Activated CD4-positive, alpha-beta T cell treated with anti-CD3 and anti-CD28 coated beads, Interleukin-2, amount 10 ng/mL, durations not matched to agents 7 days and 5 days (primary cell): ENCODE results near the gene ELOB. TPM values are rescaled to one million over a fixed set of nuclear protein-coding genes. Genes with fewer than 3 reads are reported as not detected.
A peak's percentile ranks its signal among the peaks of the same experiment; 100 is the strongest.

Experiments
- CTCF ChIA-PET: fragments of 350-600 bp; sonication (Branson Sonifier 250); formaldehyde crosslinking; loops from one replicate; lab custom pipeline; 2021; ENCODE audit warnings: antibody characterized with exemption; lab: Charles Lee
- POLR2A ChIA-PET: fragments of 350-600 bp; sonication (Branson Sonifier 250); formaldehyde crosslinking; loops from one replicate; lab custom pipeline; 2021; ENCODE audit warnings: antibody characterized with exemption; lab: Charles Lee
- DNase-seq: peaks from one replicate; pipeline ENCODE4 v3.0.0-alpha.2; 2020
- H3K27ac Mint-ChIP-seq: one replicate; pipeline ENCODE4 v1.8.0; 2021; ENCODE audit warnings: mild to moderate bottlenecking, moderate library complexity, mixed read lengths
- H3K27me3 Mint-ChIP-seq: one replicate; pipeline ENCODE4 v1.8.0; 2021; ENCODE audit warnings: mixed read lengths
- H3K36me3 Mint-ChIP-seq: one replicate; pipeline ENCODE4 v1.8.0; 2021; ENCODE audit warnings: low read depth, mixed read lengths
- H3K4me1 Mint-ChIP-seq: one replicate; pipeline ENCODE4 v1.8.0; 2021; ENCODE audit warnings: mixed read lengths
- H3K4me3 Mint-ChIP-seq: one replicate; pipeline ENCODE4 v1.8.0; 2021; ENCODE audit warnings: mild to moderate bottlenecking, moderate library complexity, mixed read lengths
- H3K9me3 Mint-ChIP-seq: one replicate; pipeline ENCODE4 v1.8.0; 2021; ENCODE audit warnings: mixed read lengths
- total RNA-seq, 2 experiments: library from RNA; stranded (reverse); gene quantifications; one replicate each; pipeline ENCODE4 v1.2.3, GENCODE V29; 2021

Gene ELOB
- total RNA-seq, 2 experiments from 2014 or later: 224 to 249 TPM

DNA sequence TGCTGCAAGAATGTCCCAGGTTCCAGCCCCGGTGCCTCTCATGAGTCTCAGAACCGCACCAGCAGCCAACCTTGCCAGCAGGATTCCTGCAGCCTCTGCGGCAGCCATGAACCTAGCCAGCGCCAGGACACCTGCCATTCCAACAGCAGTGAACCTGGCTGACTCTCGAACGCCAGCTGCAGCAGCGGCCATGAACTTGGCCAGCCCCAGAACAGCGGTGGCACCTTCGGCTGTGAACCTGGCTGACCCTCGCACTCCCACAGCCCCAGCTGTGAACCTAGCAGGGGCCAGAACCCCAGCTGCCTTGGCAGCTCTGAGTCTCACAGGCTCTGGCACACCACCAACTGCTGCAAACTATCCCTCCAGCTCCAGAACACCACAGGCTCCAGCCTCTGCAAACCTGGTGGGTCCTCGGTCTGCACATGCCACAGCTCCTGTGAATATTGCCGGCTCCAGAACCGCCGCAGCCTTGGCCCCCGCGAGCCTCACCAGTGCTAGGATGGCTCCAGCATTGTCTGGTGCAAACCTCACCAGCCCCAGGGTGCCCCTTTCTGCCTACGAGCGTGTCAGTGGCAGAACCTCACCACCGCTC is 9.8 kb downstream of the ELOB start:
- no peaks in the 10 kb centered on the region for H3K9me3 Mint-ChIP-seq
- no peak overlapping the region for H3K4me3 Mint-ChIP-seq
- peaks cover 88% of the 10 kb centered on the region for H3K36me3 Mint-ChIP-seq
- DNase-seq: no peak
- ChIA-PET CTCF (interaction anchor here (1.0 kb wide), 1 partner anchor 101 kb away, joined by 4 read pairs; no protein-coding TSS in a partner anchor), POLR2A (no interaction called here)
- no peak overlapping the region for H3K27ac Mint-ChIP-seq
- peaks cover 3% of the 10 kb centered on the region for H3K4me1 Mint-ChIP-seq
- H3K27me3 Mint-ChIP-seq: no peaks in the 10 kb centered on the region

DNA sequence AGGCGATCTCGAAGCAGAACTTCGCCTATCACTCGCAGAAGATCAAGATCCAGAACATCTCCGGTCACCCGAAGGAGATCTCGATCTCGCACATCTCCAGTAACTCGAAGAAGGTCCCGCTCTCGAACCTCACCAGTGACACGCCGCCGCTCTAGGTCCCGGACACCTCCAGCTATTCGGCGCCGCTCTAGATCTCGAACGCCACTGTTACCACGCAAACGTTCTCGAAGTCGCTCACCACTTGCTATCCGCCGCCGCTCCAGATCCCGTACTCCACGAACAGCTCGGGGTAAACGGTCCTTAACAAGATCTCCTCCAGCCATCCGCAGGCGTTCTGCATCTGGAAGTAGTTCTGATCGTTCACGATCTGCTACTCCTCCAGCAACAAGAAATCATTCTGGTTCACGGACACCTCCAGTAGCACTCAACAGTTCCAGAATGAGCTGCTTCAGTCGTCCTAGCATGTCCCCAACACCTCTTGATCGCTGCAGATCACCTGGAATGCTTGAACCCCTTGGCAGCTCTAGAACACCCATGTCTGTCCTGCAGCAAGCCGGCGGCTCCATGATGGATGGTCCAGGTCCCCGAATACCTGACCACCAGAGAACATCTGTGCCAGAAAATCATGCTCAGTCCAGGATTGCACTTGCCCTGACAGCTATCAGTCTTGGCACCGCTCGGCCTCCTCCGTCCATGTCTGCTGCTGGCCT is 10.5 kb downstream of the ELOB start:
- H3K27me3 Mint-ChIP-seq: no peaks in the 10 kb centered on the region
- H3K27ac Mint-ChIP-seq: no peak overlapping the region
- DNase-seq: no peak
- H3K4me3 Mint-ChIP-seq: no peak overlapping the region
- no peaks in the 10 kb centered on the region for H3K9me3 Mint-ChIP-seq
- peaks cover 90% of the 10 kb centered on the region for H3K36me3 Mint-ChIP-seq
- ChIA-PET CTCF (no interaction called here), POLR2A (no interaction called here)
- H3K4me1 Mint-ChIP-seq: peaks cover 1% of the 10 kb centered on the region

DNA sequence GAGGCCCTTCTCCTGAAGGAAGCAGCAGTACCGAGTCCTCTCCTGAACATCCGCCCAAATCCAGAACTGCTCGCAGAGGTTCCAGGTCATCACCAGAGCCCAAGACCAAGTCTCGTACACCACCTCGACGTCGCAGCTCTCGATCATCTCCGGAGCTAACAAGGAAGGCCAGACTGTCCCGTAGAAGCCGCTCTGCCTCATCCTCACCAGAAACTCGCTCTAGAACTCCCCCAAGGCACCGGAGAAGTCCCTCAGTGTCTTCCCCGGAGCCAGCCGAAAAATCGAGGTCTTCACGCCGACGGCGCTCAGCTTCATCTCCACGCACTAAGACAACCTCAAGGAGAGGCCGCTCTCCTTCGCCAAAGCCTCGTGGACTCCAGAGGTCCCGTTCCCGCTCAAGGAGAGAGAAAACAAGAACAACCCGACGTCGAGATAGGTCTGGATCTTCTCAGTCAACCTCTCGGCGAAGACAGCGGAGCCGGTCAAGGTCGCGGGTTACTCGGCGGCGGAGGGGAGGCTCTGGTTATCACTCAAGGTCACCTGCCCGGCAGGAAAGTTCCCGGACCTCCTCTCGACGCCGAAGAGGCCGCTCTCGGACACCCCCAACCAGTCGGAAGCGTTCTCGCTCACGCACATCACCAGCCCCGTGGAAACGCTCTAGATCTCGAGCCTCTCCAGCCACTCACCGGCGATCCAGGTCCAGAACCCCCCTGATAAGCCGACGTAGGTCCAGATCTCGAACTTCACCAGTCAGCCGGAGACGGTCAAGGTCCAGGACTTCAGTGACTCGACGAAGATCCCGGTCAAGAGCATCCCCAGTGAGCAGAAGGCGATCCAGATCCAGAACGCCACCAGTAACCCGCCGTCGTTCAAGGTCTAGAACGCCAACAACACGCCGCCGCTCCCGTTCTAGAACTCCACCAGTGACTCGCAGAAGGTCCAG is 11.3 kb downstream of the ELOB start:
- ChIA-PET CTCF (no interaction called here), POLR2A (no interaction called here)
- Mint-ChIP-seq H3K36me3 (peaks cover 90% of the 10 kb centered on the region), H3K4me3 (no peak overlapping the region), H3K27ac (no peak overlapping the region), H3K9me3 (no peaks in the 10 kb centered on the region), H3K4me1 (peaks cover 2% of the 10 kb centered on the region), H3K27me3 (no peaks in the 10 kb centered on the region)
- DNase-seq: no peak

DNA sequence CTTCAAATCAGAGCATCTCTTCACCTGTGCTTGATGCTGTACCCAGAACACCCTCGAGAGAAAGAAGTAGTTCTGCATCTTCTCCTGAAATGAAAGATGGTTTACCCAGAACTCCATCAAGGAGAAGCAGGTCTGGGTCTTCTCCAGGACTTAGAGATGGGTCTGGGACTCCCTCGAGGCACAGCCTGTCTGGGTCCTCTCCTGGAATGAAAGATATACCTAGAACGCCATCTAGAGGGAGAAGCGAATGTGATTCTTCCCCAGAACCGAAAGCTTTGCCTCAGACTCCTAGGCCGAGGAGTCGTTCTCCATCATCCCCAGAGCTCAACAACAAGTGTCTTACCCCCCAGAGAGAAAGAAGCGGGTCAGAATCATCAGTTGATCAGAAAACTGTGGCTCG is 12.4 kb downstream of the ELOB start:
- Mint-ChIP-seq H3K4me1 (peaks cover 4% of the 10 kb centered on the region), H3K27ac (no peak overlapping the region), H3K36me3 (peaks cover 90% of the 10 kb centered on the region), H3K27me3 (no peaks in the 10 kb centered on the region), H3K4me3 (no peak overlapping the region), H3K9me3 (no peaks in the 10 kb centered on the region)
- ChIA-PET CTCF (no interaction called here), POLR2A (interaction anchor here (0.6 kb wide), 1 partner anchor 19 kb away, joined by 3 read pairs; no protein-coding TSS in a partner anchor)
- DNase-seq: no peak

DNA sequence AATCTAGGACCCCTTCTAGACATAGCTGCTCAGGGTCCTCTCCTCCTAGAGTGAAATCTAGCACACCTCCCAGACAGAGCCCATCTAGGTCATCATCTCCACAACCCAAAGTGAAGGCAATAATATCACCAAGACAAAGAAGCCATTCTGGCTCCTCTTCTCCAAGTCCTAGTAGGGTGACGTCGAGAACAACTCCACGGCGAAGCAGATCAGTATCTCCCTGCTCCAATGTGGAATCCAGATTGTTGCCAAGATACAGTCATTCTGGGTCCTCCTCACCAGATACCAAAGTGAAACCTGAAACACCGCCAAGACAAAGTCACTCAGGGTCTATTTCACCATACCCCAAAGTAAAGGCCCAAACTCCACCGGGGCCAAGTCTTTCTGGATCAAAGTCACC is 13.9 kb downstream of the ELOB start:
- peaks cover 93% of the 10 kb centered on the region for H3K36me3 Mint-ChIP-seq
- no peak for DNase-seq
- CTCF ChIA-PET: no interaction called here
- H3K27ac Mint-ChIP-seq: no peak overlapping the region
- H3K4me1 Mint-ChIP-seq: peaks cover 7% of the 10 kb centered on the region
- H3K4me3 Mint-ChIP-seq: no peak overlapping the region
- H3K27me3 Mint-ChIP-seq: no peaks in the 10 kb centered on the region
- POLR2A ChIA-PET: no interaction called here
- H3K9me3 Mint-ChIP-seq: no peaks in the 10 kb centered on the region

DNA sequence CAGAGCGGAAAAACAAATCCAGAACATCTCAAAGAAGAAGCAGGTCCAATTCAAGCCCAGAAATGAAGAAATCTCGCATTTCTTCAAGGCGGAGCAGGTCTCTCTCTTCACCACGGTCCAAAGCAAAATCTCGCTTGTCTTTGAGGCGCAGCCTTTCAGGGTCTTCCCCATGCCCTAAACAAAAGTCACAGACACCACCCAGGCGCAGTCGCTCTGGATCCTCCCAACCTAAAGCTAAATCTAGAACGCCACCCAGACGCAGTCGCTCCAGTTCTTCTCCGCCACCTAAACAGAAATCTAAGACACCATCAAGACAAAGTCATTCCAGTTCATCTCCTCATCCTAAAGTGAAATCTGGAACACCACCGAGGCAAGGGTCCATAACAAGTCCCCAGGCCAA is 14.4 kb downstream of the ELOB start:
- Mint-ChIP-seq H3K36me3 (peaks cover 93% of the 10 kb centered on the region), H3K4me1 (peaks cover 10% of the 10 kb centered on the region), H3K27me3 (no peaks in the 10 kb centered on the region), H3K27ac (no peak overlapping the region), H3K4me3 (no peak overlapping the region), H3K9me3 (no peaks in the 10 kb centered on the region)
- no peak for DNase-seq
- ChIA-PET POLR2A (no interaction called here), CTCF (no interaction called here)

DNA sequence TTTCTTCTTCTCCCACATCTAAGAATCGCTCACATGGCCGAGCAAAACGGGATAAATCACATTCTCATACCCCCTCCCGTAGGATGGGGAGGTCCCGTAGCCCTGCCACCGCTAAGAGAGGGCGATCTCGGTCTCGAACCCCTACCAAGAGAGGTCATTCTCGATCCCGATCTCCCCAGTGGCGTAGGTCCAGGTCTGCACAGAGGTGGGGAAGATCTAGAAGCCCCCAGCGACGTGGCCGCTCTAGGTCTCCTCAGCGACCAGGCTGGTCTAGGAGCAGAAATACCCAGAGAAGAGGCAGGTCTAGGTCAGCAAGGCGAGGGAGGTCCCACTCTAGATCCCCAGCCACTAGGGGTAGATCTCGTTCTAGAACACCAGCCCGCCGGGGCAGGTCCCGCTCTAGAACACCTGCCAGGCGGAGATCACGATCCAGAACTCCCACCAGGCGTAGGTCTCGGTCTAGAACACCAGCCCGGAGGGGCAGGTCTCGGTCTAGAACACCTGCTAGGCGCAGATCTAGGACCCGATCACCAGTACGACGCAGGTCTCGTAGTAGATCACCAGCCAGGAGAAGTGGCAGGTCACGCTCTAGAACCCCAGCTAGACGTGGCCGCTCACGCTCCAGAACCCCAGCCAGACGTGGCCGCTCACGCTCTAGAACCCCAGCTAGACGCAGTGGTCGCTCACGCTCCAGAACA is 15.0 kb downstream of the ELOB start:
- H3K27me3 Mint-ChIP-seq: no peaks in the 10 kb centered on the region
- CTCF ChIA-PET: no interaction called here
- H3K4me1 Mint-ChIP-seq: peaks cover 14% of the 10 kb centered on the region
- H3K4me3 Mint-ChIP-seq: no peak overlapping the region
- POLR2A ChIA-PET: no interaction called here
- no peak for DNase-seq
- peaks cover 97% of the 10 kb centered on the region for H3K36me3 Mint-ChIP-seq
- H3K9me3 Mint-ChIP-seq: no peaks in the 10 kb centered on the region
- H3K27ac Mint-ChIP-seq: no peak overlapping the region

DNA sequence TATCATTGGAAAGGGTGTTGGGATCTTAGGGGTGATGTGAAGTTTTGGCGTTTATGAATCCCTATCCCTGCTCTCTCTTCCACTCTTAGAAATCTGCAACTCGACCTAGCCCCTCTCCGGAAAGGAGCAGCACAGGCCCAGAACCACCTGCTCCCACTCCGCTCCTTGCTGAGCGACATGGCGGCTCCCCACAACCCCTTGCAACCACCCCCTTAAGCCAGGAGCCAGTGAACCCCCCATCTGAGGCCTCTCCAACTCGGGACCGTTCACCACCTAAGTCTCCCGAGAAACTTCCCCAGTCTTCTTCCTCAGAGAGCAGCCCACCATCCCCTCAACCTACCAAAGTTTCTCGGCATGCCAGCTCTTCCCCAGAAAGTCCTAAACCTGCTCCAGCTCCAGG is 15.6 kb downstream of the ELOB start:
- no peak overlapping the region for H3K4me3 Mint-ChIP-seq
- H3K27me3 Mint-ChIP-seq: no peaks in the 10 kb centered on the region
- ChIA-PET POLR2A (no interaction called here), CTCF (no interaction called here)
- DNase-seq: no peak
- H3K27ac Mint-ChIP-seq: no peak overlapping the region
- peaks cover 97% of the 10 kb centered on the region for H3K36me3 Mint-ChIP-seq
- no peaks in the 10 kb centered on the region for H3K9me3 Mint-ChIP-seq
- H3K4me1 Mint-ChIP-seq: peaks cover 19% of the 10 kb centered on the region

DNA sequence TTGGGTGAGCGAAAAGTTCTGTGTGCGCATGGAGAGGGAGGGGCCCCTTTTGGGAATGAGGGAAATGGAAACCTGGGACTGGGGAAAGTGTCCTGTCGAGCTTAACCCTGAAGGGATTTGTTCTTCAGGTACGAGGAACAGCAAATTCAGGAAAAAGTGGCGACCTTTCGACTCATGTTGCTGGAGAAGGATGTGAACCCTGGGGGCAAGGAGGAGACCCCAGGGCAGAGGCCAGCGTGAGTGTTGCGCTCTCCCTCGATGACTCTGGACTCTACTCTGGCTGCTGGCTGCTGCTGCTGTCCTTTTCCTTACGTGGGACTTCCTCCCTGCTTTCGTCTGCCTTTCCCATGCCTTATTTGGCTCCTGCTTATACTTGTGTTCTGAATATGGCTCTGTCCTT is 19.7 kb downstream of the ELOB start:
- CTCF ChIA-PET: interaction anchor here (0.6 kb wide), 1 partner anchor 65 kb away, joined by 3 read pairs; no protein-coding TSS in a partner anchor
- no peak overlapping the region for H3K27ac Mint-ChIP-seq
- H3K4me1 Mint-ChIP-seq: peaks cover 45% of the 10 kb centered on the region
- no peaks in the 10 kb centered on the region for H3K9me3 Mint-ChIP-seq
- POLR2A ChIA-PET: no interaction called here
- peaks cover 86% of the 10 kb centered on the region for H3K36me3 Mint-ChIP-seq
- no peak overlapping the region for H3K4me3 Mint-ChIP-seq
- DNase-seq: no peak
- H3K27me3 Mint-ChIP-seq: no peaks in the 10 kb centered on the region

DNA sequence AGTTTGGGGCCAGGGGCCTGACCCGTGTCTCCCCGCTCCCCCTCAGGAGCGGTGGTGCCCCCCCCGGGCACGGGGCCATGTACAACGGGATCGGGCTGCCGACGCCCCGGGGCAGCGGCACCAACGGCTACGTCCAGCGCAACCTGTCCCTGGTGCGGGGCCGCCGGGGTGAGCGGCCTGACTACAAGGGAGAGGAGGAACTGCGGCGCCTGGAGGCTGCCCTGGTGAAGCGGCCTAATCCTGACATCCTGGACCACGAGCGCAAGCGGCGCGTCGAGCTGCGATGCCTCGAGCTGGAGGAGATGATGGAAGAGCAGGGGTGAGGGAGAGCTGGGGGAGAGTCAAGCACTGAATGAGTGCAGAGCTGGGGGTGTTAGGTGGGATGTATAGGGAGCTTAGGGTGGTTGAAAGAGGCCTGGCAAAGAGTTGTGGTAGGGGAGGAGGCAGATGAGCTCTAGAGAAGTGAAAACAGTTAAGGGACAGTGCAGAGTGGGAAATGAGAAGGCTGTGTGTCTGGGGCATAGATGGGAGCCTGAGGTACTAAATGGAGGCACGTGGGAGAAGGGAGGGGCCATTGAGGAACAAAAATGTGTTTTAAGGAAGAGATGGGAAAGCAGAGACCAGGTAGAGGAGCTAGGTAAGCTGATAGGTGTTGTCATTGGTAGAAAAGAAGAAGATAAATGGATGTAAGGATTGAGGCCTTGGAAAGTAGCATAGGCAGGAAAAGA is 20.6 kb downstream of the ELOB start:
- Mint-ChIP-seq H3K4me3 (no peak overlapping the region), H3K4me1 (peaks cover 48% of the 10 kb centered on the region), H3K36me3 (peaks cover 79% of the 10 kb centered on the region), H3K27ac (no peak overlapping the region), H3K9me3 (no peaks in the 10 kb centered on the region), H3K27me3 (no peaks in the 10 kb centered on the region)
- no peak for DNase-seq
- ChIA-PET POLR2A (interaction anchor here (0.7 kb wide), 1 partner anchor 286 kb away, joined by 3 read pairs; no protein-coding TSS in a partner anchor), CTCF (no interaction called here)

DNA sequence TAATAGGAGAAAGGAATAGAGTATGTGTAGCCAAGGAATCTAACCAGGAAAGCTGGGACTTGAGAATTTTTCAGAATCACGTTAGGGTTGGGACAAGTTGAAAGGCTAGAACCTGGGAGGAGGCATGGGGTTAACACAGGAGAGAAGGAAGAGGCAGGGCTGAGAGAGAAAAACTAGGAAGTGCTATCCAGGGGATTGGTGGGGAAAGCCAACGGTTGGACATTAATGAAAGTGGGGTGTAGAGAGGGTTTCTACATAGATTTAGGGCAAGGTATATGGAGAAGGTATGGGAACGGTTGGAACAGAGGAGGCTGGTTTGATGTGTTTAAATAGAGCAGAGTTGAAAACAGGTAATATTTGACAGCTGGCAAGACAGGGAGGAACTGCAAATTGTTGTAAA is 21.9 kb downstream of the ELOB start:
- H3K27me3 Mint-ChIP-seq: no peaks in the 10 kb centered on the region
- no peak for DNase-seq
- H3K27ac Mint-ChIP-seq: peak overlapping the region; percentile 93
- ChIA-PET CTCF (no interaction called here), POLR2A (no interaction called here)
- H3K9me3 Mint-ChIP-seq: no peaks in the 10 kb centered on the region
- H3K36me3 Mint-ChIP-seq: peaks cover 76% of the 10 kb centered on the region
- peak overlapping the region; percentile 89 for H3K4me3 Mint-ChIP-seq
- H3K4me1 Mint-ChIP-seq: peaks cover 58% of the 10 kb centered on the region

DNA sequence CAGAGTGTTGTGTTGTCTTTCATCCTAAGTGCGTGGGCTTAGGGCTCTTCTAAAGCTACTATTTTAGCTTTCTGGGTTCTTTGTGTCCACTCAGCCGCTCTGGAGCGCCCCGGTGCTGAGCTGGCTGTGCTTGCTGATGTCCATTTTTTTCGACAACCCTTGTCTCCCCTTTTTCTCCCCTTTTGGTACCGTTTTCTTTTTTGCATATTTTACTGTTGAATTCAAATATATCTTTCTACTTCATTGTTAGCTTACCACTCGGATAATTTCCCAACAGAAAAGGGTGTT is 23.4 kb downstream of the ELOB start:
- Mint-ChIP-seq H3K4me1 (peaks cover 63% of the 10 kb centered on the region), H3K9me3 (no peaks in the 10 kb centered on the region), H3K4me3 (peak overlapping the region; percentile 89), H3K27ac (peak overlapping the region; percentile 93), H3K27me3 (no peaks in the 10 kb centered on the region), H3K36me3 (peaks cover 69% of the 10 kb centered on the region)
- ChIA-PET POLR2A (no interaction called here), CTCF (interaction anchor here (0.6 kb wide), 2 partner anchors 32 to 727 kb away, joined by 3 to 4 read pairs; no protein-coding TSS in a partner anchor)
- no peak for DNase-seq
